GM18870 (cell line): ENCODE data around the gene PUM1.

Source experiments
- ATAC-seq: cut with Tn5 transposase; IDR thresholded peaks from one replicate; pipeline ENCODE4 v1.9.1; 2021; ENCODE audit warnings: moderate library complexity; ENCODE audit not compliant: unreplicated experiment

Gene PUM1

GRCh38 chr1:30930631-30931173, 134.8 kb downstream of the PUM1 start:
- no peak for ATAC-seq

GRCh38 chr1:30929944-30930525, 135.5 kb downstream of the PUM1 start:
- no peak for ATAC-seq

GRCh38 chr1:30929135-30929889, 136.2 kb downstream of the PUM1 start:
- ATAC-seq = no peak

- ATAC-seq = no peak
Observed at GRCh38 chr1:30928789-30929134, 136.8 kb downstream of the PUM1 start.

GRCh38 chr1:30928171-30928570, 137.3 kb downstream of the PUM1 start:
- no peak for ATAC-seq

GRCh38 chr1:30927448-30927847, 138.1 kb downstream of the PUM1 start:
- no peak for ATAC-seq

GRCh38 chr1:30923597-30923996, 141.9 kb downstream of the PUM1 start:
- no peak for ATAC-seq

- no peak for ATAC-seq
Observed at GRCh38 chr1:30920827-30921226, 144.7 kb downstream of the PUM1 start.

- ATAC-seq = no peak
Observed at GRCh38 chr1:30919025-30919881, 146.3 kb downstream of the PUM1 start.

- no peak for ATAC-seq
Observed at GRCh38 chr1:30916296-30916695, 149.2 kb downstream of the PUM1 start.

- ATAC-seq = no peak
Observed at GRCh38 chr1:30915491-30916230, 149.9 kb downstream of the PUM1 start.

GRCh38 chr1:30914931-30915330, 150.6 kb downstream of the PUM1 start:
- ATAC-seq = no peak

- no peak for ATAC-seq
Observed at GRCh38 chr1:30914587-30914922, 151.0 kb downstream of the PUM1 start.

GRCh38 chr1:30912913-30913652, 152.4 kb downstream of the PUM1 start:
- ATAC-seq = no peak

GRCh38 chr1:30912224-30912623, 153.3 kb downstream of the PUM1 start:
- ATAC-seq = no peak

GRCh38 chr1:30911059-30911954, 154.2 kb downstream of the PUM1 start:
- ATAC-seq = no peak

- no peak for ATAC-seq
Observed at GRCh38 chr1:30909365-30910068, 156.0 kb downstream of the PUM1 start.

- no peak for ATAC-seq
Observed at GRCh38 chr1:30908696-30909364, 156.7 kb downstream of the PUM1 start, which contains the start of gene SDC3. Gene SDC3, minus strand, starts transcription at chr1:30908758. Its CDS starts 172 bp downstream, at chr1:30908586.
